Measurements from ENCODE around the gene TOR1A. TPM values are rescaled to one million over a fixed set of nuclear protein-coding genes. Genes with fewer than 3 reads are reported as not detected.
A peak's percentile ranks its signal among the peaks of the same experiment; 100 is the strongest.
"Not testable (repeated sequence)": the region's sequence is repeated elsewhere in the genome, so short reads cannot be mapped to it uniquely, and the experiment has no call there.

Gene TOR1A
- polyA plus RNA-seq, 1 donor (not counting 4 experiments of a cell fraction or from before 2014, with no cell fraction given): 60.6 TPM

DNA sequence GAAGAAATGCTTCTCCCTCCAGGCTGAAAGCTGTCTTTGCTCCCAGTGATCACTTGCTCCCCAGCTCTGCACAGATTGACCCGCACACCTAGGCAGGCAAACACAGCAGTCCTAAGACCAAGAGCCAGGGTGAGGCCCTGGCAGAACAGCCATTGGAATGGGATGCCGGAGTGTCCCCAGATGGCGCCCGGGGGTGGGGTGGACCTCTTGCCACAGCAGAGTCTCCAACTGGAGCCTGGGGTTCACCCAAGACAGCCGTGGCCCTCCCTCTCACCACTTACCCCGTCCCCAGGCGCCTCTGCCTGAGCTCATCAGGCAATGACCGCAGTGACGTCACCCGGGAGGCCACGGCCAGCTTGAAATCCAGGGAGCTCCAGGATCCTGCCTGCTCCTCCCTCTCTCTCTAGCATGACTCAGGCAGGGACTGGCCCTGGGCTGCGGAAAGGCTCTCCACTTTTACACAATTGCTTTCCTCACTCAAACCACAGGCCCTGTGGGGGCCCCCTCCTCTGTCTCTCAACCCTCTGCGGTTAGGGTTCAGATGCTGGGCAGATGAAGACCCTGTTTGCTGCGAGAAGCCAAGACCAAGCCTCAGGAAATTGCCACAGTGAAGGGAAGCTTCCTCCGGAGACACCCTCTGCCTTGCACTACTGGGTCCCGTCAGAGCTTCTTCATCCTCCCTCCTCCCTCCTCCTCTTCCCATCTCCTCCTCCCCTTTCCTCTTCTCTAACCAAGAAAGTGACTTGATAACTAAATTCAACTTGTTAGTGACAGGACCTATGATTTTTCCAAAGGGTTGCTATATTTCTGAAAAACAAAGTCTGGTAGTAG, 46.8 kb downstream of the TOR1A start:
- no peak overlapping the region for H3K4me3 ChIP-seq (ENCODE audit: control insufficient read depth in 2 of 3, extremely low read depth in 1 of 3, insufficient read depth in 2 of 3, low read depth in 1 of 3, low read length in 3 of 3)

DNA sequence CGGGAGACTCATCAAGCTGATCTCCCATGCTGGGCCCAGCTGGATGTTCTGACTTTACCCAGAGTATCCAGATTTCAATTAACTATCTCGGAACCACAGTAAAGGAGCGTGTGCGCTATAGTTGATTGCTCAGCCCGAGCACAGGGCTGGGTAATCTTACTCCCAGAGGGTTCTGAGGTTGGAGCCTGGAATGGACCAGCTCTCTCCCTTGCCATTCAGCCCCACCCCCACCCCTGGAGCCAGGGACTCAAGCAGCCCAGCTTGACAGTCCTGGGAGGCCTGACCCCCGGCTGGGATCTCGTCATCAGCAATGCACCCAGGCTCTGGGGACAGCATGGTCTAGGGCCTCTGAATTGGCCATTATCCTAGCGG, 47.4 kb downstream of the TOR1A start:
- no peak overlapping the region for H3K4me3 ChIP-seq (ENCODE audit: control insufficient read depth in 2 of 3, extremely low read depth in 1 of 3, insufficient read depth in 2 of 3, low read depth in 1 of 3, low read length in 3 of 3)
- H3K4me1 ChIP-seq (ENCODE audit: control insufficient read depth, extremely low read depth, insufficient read depth, low read length): peaks cover 28% of the 10 kb centered on the region
- H3K4me2 ChIP-seq (ENCODE audit: control insufficient read depth, extremely low read depth, insufficient read depth, low read depth, low read length): peak overlapping the region; percentile 45
- dilution Hi-C loops (cut with MboI; ENCODE audit: extremely low pct_ligation_motif_present, low sequenced_read_pairs): no loop called here
- peak overlapping the region; percentile 33 for H3K9ac ChIP-seq (ENCODE audit: control insufficient read depth, extremely low read depth, insufficient read depth, low read length)
- peaks cover 9% of the 10 kb centered on the region for H3K27me3 ChIP-seq (ENCODE audit: control insufficient read depth, extremely low read depth, insufficient read depth, low read length)
- FAIRE-seq (no peak), DNase-seq (ENCODE audit: low read depth, low spot score) (no peak)
- H3K36me3 ChIP-seq (ENCODE audit: control insufficient read depth in 2 of 2, extremely low read depth in 1 of 2, insufficient read depth in 2 of 2, low read length in 2 of 2): no peaks in the 10 kb centered on the region
- H3K79me2 ChIP-seq (ENCODE audit: control insufficient read depth, insufficient read depth, low read length): no peaks in the 10 kb centered on the region
- no peaks in the 10 kb centered on the region for H3K9me3 ChIP-seq (ENCODE audit: control insufficient read depth, low read depth, low read length)
- H2AFZ ChIP-seq (ENCODE audit: control insufficient read depth, low read length): no peak overlapping the region
- TF ChIP-seq EZH2 (IDR thresholded peaks at IDR 0.05; ENCODE audit: low read length): no peak
- TF ChIP-seq CTCF (optimal IDR thresholded peaks at IDR 0.05 in 1 of 3, IDR thresholded peaks at IDR 0.05 in 1 of 3, conservative IDR thresholded peaks at IDR 0.05 in 1 of 3; ENCODE audit: extremely low read depth in 1 of 3, insufficient read depth in 2 of 3, low read length in 3 of 3): no peak
- peak overlapping the region; percentile 40 for H3K27ac ChIP-seq (ENCODE audit: control insufficient read depth, insufficient read depth, low read length)
- H4K20me1 ChIP-seq (ENCODE audit: control insufficient read depth, extremely low read depth, insufficient read depth, low read length): peaks cover 2% of the 10 kb centered on the region
- no peaks in the 10 kb centered on the region for H3K9me1 ChIP-seq (ENCODE audit: control insufficient read depth, extremely low read depth, insufficient read depth, low read length)

More for the DNA sequence above, 46.8 kb downstream of the TOR1A start:
- Histone ChIP-seq H4K20me1 (ENCODE audit: control insufficient read depth, extremely low read depth, insufficient read depth, low read length) (peaks cover 2% of the 10 kb centered on the region), H3K79me2 (ENCODE audit: control insufficient read depth, insufficient read depth, low read length) (no peaks in the 10 kb centered on the region), H3K9me3 (ENCODE audit: control insufficient read depth, low read depth, low read length) (no peaks in the 10 kb centered on the region), H2AFZ (ENCODE audit: control insufficient read depth, low read length) (no peak overlapping the region), H3K27ac (ENCODE audit: control insufficient read depth, insufficient read depth, low read length) (peak overlapping the region; percentile 47), H3K4me2 (ENCODE audit: control insufficient read depth, extremely low read depth, insufficient read depth, low read depth, low read length) (peak overlapping the region; percentile 45), H3K9ac (ENCODE audit: control insufficient read depth, extremely low read depth, insufficient read depth, low read length) (peak overlapping the region; percentile 33), H3K36me3 (ENCODE audit: control insufficient read depth in 2 of 2, extremely low read depth in 1 of 2, insufficient read depth in 2 of 2, low read length in 2 of 2) (no peaks in the 10 kb centered on the region), H3K9me1 (ENCODE audit: control insufficient read depth, extremely low read depth, insufficient read depth, low read length) (no peaks in the 10 kb centered on the region), H3K4me1 (ENCODE audit: control insufficient read depth, extremely low read depth, insufficient read depth, low read length) (peaks cover 28% of the 10 kb centered on the region), H3K27me3 (ENCODE audit: control insufficient read depth, extremely low read depth, insufficient read depth, low read length) (peaks cover 9% of the 10 kb centered on the region)
- no peak for TF ChIP-seq CTCF (optimal IDR thresholded peaks at IDR 0.05 in 1 of 3, IDR thresholded peaks at IDR 0.05 in 1 of 3, conservative IDR thresholded peaks at IDR 0.05 in 1 of 3; ENCODE audit: extremely low read depth in 1 of 3, insufficient read depth in 2 of 3, low read length in 3 of 3)
- TF ChIP-seq EZH2 (IDR thresholded peaks at IDR 0.05; ENCODE audit: low read length): no peak
- FAIRE-seq (no peak), DNase-seq (ENCODE audit: low read depth, low spot score) (peak; percentile 96)
- dilution Hi-C loops (cut with MboI; ENCODE audit: extremely low pct_ligation_motif_present, low sequenced_read_pairs): no loop called here

- H3K4me2 ChIP-seq (ENCODE audit: control insufficient read depth, extremely low read depth, insufficient read depth, low read depth, low read length); H3K9ac ChIP-seq (ENCODE audit: control insufficient read depth, extremely low read depth, insufficient read depth, low read length); FAIRE-seq; DNase-seq (ENCODE audit: low read depth, low spot score); H3K9me1 ChIP-seq (ENCODE audit: control insufficient read depth, extremely low read depth, insufficient read depth, low read length); H3K79me2 ChIP-seq (ENCODE audit: control insufficient read depth, insufficient read depth, low read length); dilution Hi-C loops (cut with MboI; ENCODE audit: extremely low pct_ligation_motif_present, low sequenced_read_pairs); H3K27me3 ChIP-seq (ENCODE audit: control insufficient read depth, extremely low read depth, insufficient read depth, low read length); H2AFZ ChIP-seq (ENCODE audit: control insufficient read depth, low read length); H3K4me3 ChIP-seq (ENCODE audit: control insufficient read depth in 2 of 3, extremely low read depth in 1 of 3, insufficient read depth in 2 of 3, low read depth in 1 of 3, low read length in 3 of 3); H3K9me3 ChIP-seq (ENCODE audit: control insufficient read depth, low read depth, low read length); H3K36me3 ChIP-seq (ENCODE audit: control insufficient read depth in 2 of 2, extremely low read depth in 1 of 2, insufficient read depth in 2 of 2, low read length in 2 of 2); H3K27ac ChIP-seq (ENCODE audit: control insufficient read depth, insufficient read depth, low read length); H4K20me1 ChIP-seq (ENCODE audit: control insufficient read depth, extremely low read depth, insufficient read depth, low read length): not testable (repeated sequence)
- peaks cover 28% of the 10 kb centered on the region for H3K4me1 ChIP-seq (ENCODE audit: control insufficient read depth, extremely low read depth, insufficient read depth, low read length)
Observed at GRCh38 chr9:129776096-129776495, 47.8 kb downstream of the TOR1A start.

Data from keratinocyte (primary cell).